Activated CD8-positive, alpha-beta T cell treated with anti-CD3 and anti-CD28 coated beads for 36 hours (primary cell): Measurements from ENCODE around the gene TIGD1. TPM values are rescaled to one million over a fixed set of nuclear protein-coding genes. Genes with fewer than 3 reads are reported as not detected.
"Not testable (repeated sequence)": the region's sequence is repeated elsewhere in the genome, so short reads cannot be mapped to it uniquely, and the experiment has no call there.

Experiments used
- ATAC-seq: fragments of 200-7000 bp; cut with Tn5 transposase; one replicate; pipeline ENCODE4 v1.10.0; 2021; ENCODE audit warnings: mild to moderate bottlenecking, moderate library complexity
- CTCF ChIA-PET: fragments of 350-600 bp; sonication (Branson Sonifier 250); formaldehyde crosslinking; loops from one replicate; lab custom pipeline; 2021; ENCODE audit warnings: antibody characterized with exemption; lab: Charles Lee
- POLR2A ChIA-PET: fragments of 350-600 bp; sonication (Branson Sonifier 250); formaldehyde crosslinking; loops from one replicate; lab custom pipeline; 2021; ENCODE audit warnings: antibody characterized with exemption; lab: Charles Lee
- DNase-seq: peaks from one replicate; pipeline ENCODE4 v3.0.0-alpha.2; 2020
- H3K27ac Mint-ChIP-seq: one replicate; pipeline ENCODE4 v1.8.0; 2021; ENCODE audit warnings: mild to moderate bottlenecking, mixed read lengths
- H3K27me3 Mint-ChIP-seq: one replicate; pipeline ENCODE4 v1.8.0; 2021; ENCODE audit warnings: mixed read lengths
- H3K36me3 Mint-ChIP-seq: one replicate; pipeline ENCODE4 v1.8.0; 2021; ENCODE audit warnings: low read depth, mixed read lengths
- H3K4me1 Mint-ChIP-seq: one replicate; pipeline ENCODE4 v1.8.0; 2021; ENCODE audit warnings: low read depth, mixed read lengths
- H3K4me3 Mint-ChIP-seq: one replicate; pipeline ENCODE4 v1.8.0; 2021; ENCODE audit warnings: mild to moderate bottlenecking, moderate library complexity, mixed read lengths
- H3K9me3 Mint-ChIP-seq: one replicate; pipeline ENCODE4 v1.8.0; 2021; ENCODE audit warnings: mixed read lengths
- CTCF ChIP-seq: fragments of 200-600 bp; IDR thresholded peaks from one replicate; pipeline ENCODE4 v1.8.0; 2022; ENCODE audit warnings: antibody characterized with exemption, mild to moderate bottlenecking
- intact Hi-C: fragments of 100-400 bp; cut with micrococcal nuclease; formaldehyde crosslinking; loops from one replicate; pipeline ENCODE4 v1.10.0; 2022
- total RNA-seq, 2 experiments: library from RNA; stranded (reverse); gene quantifications; one replicate each; pipeline ENCODE4 v1.2.3, GENCODE V29; 2021

Gene TIGD1
- total RNA-seq, 2 experiments from 2014 or later, result 8.3 to 8.7 TPM

GRCh38 chr2:232573042-232573441 is 22.7 kb upstream of the TIGD1 start:
- no peak for TF ChIP-seq CTCF
- no peak overlapping the region for H3K27ac Mint-ChIP-seq
- no peaks in the 10 kb centered on the region for H3K27me3 Mint-ChIP-seq
- H3K36me3 Mint-ChIP-seq, result peaks cover 31% of the 10 kb centered on the region
- intact Hi-C loops, result no loop called here
- H3K4me1 Mint-ChIP-seq, result peaks cover 5% of the 10 kb centered on the region
- no peak overlapping the region for H3K4me3 Mint-ChIP-seq
- POLR2A ChIA-PET, result no interaction called here
- DNase-seq, result no peak
- ATAC-seq, result no peak
- no peaks in the 10 kb centered on the region for H3K9me3 Mint-ChIP-seq
- CTCF ChIA-PET, result no interaction called here

- Mint-ChIP-seq H3K27ac (no peak overlapping the region), H3K4me1 (peaks cover under 1% of the 10 kb centered on the region), H3K9me3 (no peaks in the 10 kb centered on the region), H3K36me3 (peaks cover 41% of the 10 kb centered on the region), H3K27me3 (no peaks in the 10 kb centered on the region), H3K4me3 (no peak overlapping the region)
- DNase-seq (no peak), ATAC-seq (no peak)
- POLR2A ChIA-PET, result no interaction called here
- CTCF ChIA-PET, result no interaction called here
- intact Hi-C loops, result no loop called here
- no peak for TF ChIP-seq CTCF
These were observed 20.7 kb upstream of the TIGD1 start for GRCh38 chr2:232571026-232571474.

GRCh38 chr2:232570481-232570880 is 20.1 kb upstream of the TIGD1 start:
- H3K27ac Mint-ChIP-seq, H3K4me1 Mint-ChIP-seq, CTCF ChIA-PET, intact Hi-C loops, H3K9me3 Mint-ChIP-seq, POLR2A ChIA-PET, H3K4me3 Mint-ChIP-seq, H3K27me3 Mint-ChIP-seq, DNase-seq, ATAC-seq: not testable (repeated sequence)
- peaks cover 44% of the 10 kb centered on the region for H3K36me3 Mint-ChIP-seq

GRCh38 chr2:232569541-232569940 is 19.2 kb upstream of the TIGD1 start:
- POLR2A ChIA-PET, result interaction anchor here (0.7 kb wide), 1 partner anchor 23 kb away, joined by 3 read pairs; no protein-coding TSS in a partner anchor
- Mint-ChIP-seq H3K36me3 (peaks cover 48% of the 10 kb centered on the region), H3K4me3 (no peak overlapping the region), H3K27me3 (no peaks in the 10 kb centered on the region), H3K27ac (no peak overlapping the region), H3K9me3 (no peaks in the 10 kb centered on the region), H3K4me1 (no peaks in the 10 kb centered on the region)
- ATAC-seq, result no peak
- CTCF ChIA-PET, result no interaction called here
- no peak for TF ChIP-seq CTCF
- no peak for DNase-seq
- intact Hi-C loops, result no loop called here

GRCh38 chr2:232568161-232568560 is 17.8 kb upstream of the TIGD1 start:
- ChIA-PET POLR2A (interaction anchor here (0.6 kb wide), 1 partner anchor 1125 kb away, joined by 5 read pairs; no protein-coding TSS in a partner anchor), CTCF (interaction anchor here (0.8 to 1.2 kb wide), 2 partner anchors 43 to 46 kb away, joined by 3 to 5 read pairs; no protein-coding TSS in a partner anchor)
- TF ChIP-seq CTCF, result no peak
- no peaks in the 10 kb centered on the region for H3K27me3 Mint-ChIP-seq
- ATAC-seq, result no peak
- peaks cover 51% of the 10 kb centered on the region for H3K36me3 Mint-ChIP-seq
- H3K4me1 Mint-ChIP-seq, result no peaks in the 10 kb centered on the region
- H3K4me3 Mint-ChIP-seq, result no peak overlapping the region
- H3K27ac Mint-ChIP-seq, result no peak overlapping the region
- H3K9me3 Mint-ChIP-seq, result no peaks in the 10 kb centered on the region
- intact Hi-C loops, result no loop called here
- DNase-seq, result no peak
